Pancreas (tissue), 10 donors: ENCODE results near the gene F11. TPM values are rescaled to one million over a fixed set of nuclear protein-coding genes. Genes with fewer than 3 reads are reported as not detected.

Experiments
- ATAC-seq, 4 donors: fragments of 200-7000 bp; cut with Tn5 transposase; one replicate each; pipeline versions ENCODE4 v1.8.0 to v1.9.1; 2020; ENCODE audit warnings: mild to moderate bottlenecking in 4 of 4, moderate library complexity in 4 of 4
- DNase-seq, 6 donors: peaks; one replicate each; pipeline ENCODE4 v3.0.0-alpha.2; 2020
- FAIRE-seq: peaks from 2 replicates; lab custom pipeline; 2012; peaks lifted over from hg19 to GRCh38; lab: Jason Lieb, UNC
- H3K27ac ChIP-seq, 4 donors: fragments of 200-600 bp; sonication (generic); 1 replicate in 3 of 4; 2 replicates in 1 of 4; pipeline versions ENCODE4 v1.5.0 to v1.8.0; 2020
- H3K27me3 ChIP-seq, 4 donors: fragments of 200-600 bp; one replicate each; pipeline ENCODE4 v1.8.0; 2021
- H3K36me3 ChIP-seq, 3 donors: fragments of 200-600 bp; sonication (generic) in 1 of 3; one replicate each; pipeline versions ENCODE4 v1.5.0 to v1.8.0; 2020 to 2021
- H3K4me1 ChIP-seq, 3 donors: fragments of 200-600 bp; one replicate each; pipeline ENCODE4 v1.8.0; 2021
- H3K4me3 ChIP-seq, 4 donors: fragments of 200-600 bp; sonication (generic) in 2 of 4; one replicate each; pipeline versions ENCODE4 v1.5.0 to v1.8.0; 2020 to 2021
- H3K9me3 ChIP-seq, 4 donors: fragments of 200-600 bp; one replicate each; pipeline ENCODE4 v1.8.0; 2021
- WGBS, 2 donors: extraction: QIAGEN DNeasy Blood & Tissue Kit; methylation state at CpG; one replicate each; pipeline ENCODE4 v1.1.7; 2013; 5-methylcytosine and 5-hydroxymethylcytosine counted together
- intact Hi-C, 3 donors: fragments of 100-400 bp; cut with DNase I; formaldehyde crosslinking; loops; one replicate each; pipeline versions ENCODE4 v1.11.1 to v1.14.2; 2022
- polyA plus RNA-seq, 2 donors: library from polyadenylated mRNA; stranded (reverse); fragments of 200-250 nt; gene quantifications; one replicate each; pipeline ENCODE4 v1.2.3, GENCODE V29; 2013
- total RNA-seq, 6 donors: library from RNA; stranded (reverse); fragmentation: NEBNext Ultra II Directional in 4 of 6; extraction: Animal tissue kit (Norgen Biotek cat#: 25700) in 4 of 6; gene quantifications; one replicate each; pipeline versions ENCODE4 v1.2.1 to v1.2.4, GENCODE V29; 2021 to 2023
- TF ChIP-seq, protein P1 (sequence below), 4 donors: fragments of 200-600 bp; sonication (generic) in 3 of 4; IDR thresholded peaks; one replicate each; pipeline versions ENCODE4 v1.5.0 to v1.8.0; 2021; ENCODE audit warnings: antibody characterized with exemption in 4 of 4
- donor health status: healthy with polysubstance abuse.
- donor health status: DM: no; HTN: no; CAD: no; lungs with moderate emphysema.
- donor health status: DM: no; HTN: no; CAD: no.
- donor health status: control.
- donor health status: control.
- donor health status: Bipolar disorder and iron deficiency.
- donor health status: DM: yes; HTN: yes; CAD: no.
- donor health status: DM: no; HTN: no; CAD: no.
- donor health status: DM: no; HTN: no; CAD: no.
- donor health status: DM: yes; HTN: yes; CAD: no.

F11 gene
- total RNA-seq (10 to 100 TPM; 10.2 to 43.9 (median 25.2) TPM), polyA plus RNA-seq (10 to 100 TPM; 44.4 to 65.3 TPM)

DNA sequence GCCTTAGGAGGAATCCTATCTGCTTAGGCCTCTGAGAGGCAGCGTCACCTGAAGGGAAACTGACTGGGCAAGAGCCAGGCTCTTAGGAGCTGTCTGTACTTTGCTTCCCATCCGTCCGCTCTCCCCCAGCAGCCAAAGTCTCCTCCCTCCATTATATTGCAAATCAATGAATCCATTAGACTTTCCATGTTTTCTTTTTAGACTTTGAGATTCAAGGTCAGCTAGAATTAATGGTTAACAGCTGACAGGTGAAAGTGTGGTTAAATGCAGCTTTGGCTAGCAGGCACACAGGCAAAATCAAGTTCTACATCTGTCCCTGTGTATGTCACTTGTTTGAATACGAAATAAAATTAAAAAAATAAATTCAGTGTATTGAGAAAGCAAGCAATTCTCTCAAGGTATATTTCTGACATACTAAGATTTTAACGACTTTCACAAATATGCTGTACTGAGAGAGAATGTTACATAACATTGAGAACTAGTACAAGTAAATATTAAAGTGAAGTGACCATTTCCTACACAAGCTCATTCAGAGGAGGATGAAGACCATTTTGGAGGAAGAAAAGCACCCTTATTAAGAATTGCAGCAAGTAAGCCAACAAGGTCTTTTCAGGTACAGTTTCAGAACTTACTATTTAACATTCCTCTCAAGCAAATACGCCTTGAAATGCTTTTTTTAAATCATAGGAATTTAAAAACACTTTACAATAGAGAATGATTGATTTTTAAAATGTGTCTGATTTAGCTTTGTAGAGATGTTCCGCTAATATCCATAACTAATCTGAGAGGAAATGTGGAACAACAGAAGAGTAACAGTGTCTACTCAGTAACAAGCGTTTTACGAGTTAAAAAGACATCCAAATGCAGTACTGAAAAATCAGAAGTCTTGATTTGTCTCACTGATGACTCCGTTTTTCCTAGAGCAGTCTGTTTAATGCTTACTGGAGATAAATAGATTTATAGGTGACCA lies at the start of gene F11:
F11 (plus strand) TSS at position 507 of the 970 bp plus-strand sequence. CDS start 948 bp downstream, outside the sequence.
- H3K9me3 ChIP-seq = no peaks in the 10 kb centered on the region
- H3K4me3 ChIP-seq = peak within 1 kb of the TSS; percentile 7 to 48 (median 36)
- peaks cover 19 to 26% (median 24%) of the 10 kb centered on the region in 3 donors for H3K4me1 ChIP-seq
- DNase-seq (peak in 3 of 6 donors; percentile 19 to 41 (median 20)), FAIRE-seq (no peak), ATAC-seq (peak; percentile 57 to 73 (median 68))
- TF ChIP-seq, protein P1, sequence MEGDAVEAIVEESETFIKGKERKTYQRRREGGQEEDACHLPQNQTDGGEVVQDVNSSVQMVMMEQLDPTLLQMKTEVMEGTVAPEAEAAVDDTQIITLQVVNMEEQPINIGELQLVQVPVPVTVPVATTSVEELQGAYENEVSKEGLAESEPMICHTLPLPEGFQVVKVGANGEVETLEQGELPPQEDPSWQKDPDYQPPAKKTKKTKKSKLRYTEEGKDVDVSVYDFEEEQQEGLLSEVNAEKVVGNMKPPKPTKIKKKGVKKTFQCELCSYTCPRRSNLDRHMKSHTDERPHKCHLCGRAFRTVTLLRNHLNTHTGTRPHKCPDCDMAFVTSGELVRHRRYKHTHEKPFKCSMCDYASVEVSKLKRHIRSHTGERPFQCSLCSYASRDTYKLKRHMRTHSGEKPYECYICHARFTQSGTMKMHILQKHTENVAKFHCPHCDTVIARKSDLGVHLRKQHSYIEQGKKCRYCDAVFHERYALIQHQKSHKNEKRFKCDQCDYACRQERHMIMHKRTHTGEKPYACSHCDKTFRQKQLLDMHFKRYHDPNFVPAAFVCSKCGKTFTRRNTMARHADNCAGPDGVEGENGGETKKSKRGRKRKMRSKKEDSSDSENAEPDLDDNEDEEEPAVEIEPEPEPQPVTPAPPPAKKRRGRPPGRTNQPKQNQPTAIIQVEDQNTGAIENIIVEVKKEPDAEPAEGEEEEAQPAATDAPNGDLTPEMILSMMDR (IDR thresholded peaks at IDR 0.05) = no peak
- no peaks in the 10 kb centered on the region for H3K27me3 ChIP-seq
- 10 to 15% methylated on average over 10 of the region's 10 CpGs for WGBS, 2 donors
- intact Hi-C loops = no loop called here
- peak within 1 kb of the TSS; percentile 54 to 93 (median 79) for H3K27ac ChIP-seq
- H3K36me3 ChIP-seq = no peaks in the 10 kb centered on the region

DNA sequence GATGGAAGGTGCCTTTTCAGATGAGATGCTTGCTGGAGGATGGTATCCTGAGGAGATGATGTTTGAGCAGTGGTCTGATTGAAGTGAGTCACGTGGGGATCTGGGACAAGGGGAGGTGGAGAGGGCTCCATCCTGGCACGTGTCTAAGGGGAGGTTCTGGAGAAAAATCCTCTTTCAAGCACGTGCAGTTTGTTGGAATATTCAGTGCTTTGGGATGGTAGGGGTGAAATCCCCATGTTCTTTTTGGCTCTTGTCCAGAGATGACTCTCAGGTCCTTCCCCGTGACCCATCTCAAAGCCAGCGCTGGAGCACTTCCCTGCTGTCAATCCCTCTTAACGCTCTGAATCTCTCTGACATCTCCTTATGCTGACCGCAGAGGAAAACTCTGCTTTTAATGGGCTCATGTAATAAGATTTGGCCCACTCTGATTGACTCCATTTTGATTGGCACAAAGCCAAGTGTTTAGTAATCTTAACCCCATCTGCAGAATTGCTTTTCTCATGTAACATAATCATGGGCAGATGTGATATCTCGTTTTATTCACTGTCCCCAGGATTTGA lies 49.4 kb upstream of the F11 start:
- intact Hi-C loops = no loop called here
- ATAC-seq = no peak
- H3K36me3 ChIP-seq = no peaks in the 10 kb centered on the region
- no peak for FAIRE-seq
- H3K27me3 ChIP-seq = no peaks in the 10 kb centered on the region
- H3K4me3 ChIP-seq = no peak overlapping the region
- no peak overlapping the region for H3K27ac ChIP-seq
- no peaks in the 10 kb centered on the region for H3K9me3 ChIP-seq
- no peaks in the 10 kb centered on the region for H3K4me1 ChIP-seq
- TF ChIP-seq, protein P1 (IDR thresholded peaks at IDR 0.05) = no peak
- WGBS, 2 donors = 71 to 85% methylated on average over 8 of the region's 8 CpGs
- no peak for DNase-seq

DNA sequence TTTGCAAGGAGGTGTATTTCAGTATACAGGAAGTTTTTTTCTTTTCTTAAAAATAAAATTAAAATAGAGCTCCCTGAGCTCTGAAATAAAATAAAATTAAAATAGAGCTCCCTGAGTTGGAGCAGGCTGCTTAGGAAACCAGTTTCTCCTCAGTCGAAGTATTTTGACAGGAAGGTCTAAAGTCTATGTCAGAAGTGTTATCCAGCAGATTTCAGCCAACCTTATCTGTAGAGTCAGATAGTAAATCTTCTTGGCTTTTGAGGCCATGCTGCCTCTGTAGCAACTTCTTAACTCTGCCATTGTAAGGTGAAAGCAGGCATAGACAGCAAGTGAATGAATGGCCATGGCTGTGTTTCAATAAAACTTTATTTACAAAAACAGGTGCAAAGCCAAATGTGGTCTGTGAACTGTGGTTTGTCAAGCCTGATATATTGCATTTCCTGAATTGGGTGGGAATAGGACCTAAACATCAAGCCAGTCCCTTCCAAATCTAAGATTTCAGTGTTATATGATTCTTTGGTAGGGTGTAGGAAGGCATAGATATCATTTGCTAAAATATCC lies 48.2 kb upstream of the F11 start:
- no peak for DNase-seq
- TF ChIP-seq, protein P1 (IDR thresholded peaks at IDR 0.05) = no peak
- H3K27ac ChIP-seq = no peak overlapping the region
- no peak for ATAC-seq
- FAIRE-seq = no peak
- no peaks in the 10 kb centered on the region for H3K4me1 ChIP-seq
- no peaks in the 10 kb centered on the region for H3K27me3 ChIP-seq
- H3K4me3 ChIP-seq = no peak overlapping the region
- WGBS, 2 donors = 30 to 31% methylated on average over 1 of the region's 1 CpG
- H3K36me3 ChIP-seq = no peaks in the 10 kb centered on the region
- intact Hi-C loops = no loop called here
- no peaks in the 10 kb centered on the region for H3K9me3 ChIP-seq

DNA sequence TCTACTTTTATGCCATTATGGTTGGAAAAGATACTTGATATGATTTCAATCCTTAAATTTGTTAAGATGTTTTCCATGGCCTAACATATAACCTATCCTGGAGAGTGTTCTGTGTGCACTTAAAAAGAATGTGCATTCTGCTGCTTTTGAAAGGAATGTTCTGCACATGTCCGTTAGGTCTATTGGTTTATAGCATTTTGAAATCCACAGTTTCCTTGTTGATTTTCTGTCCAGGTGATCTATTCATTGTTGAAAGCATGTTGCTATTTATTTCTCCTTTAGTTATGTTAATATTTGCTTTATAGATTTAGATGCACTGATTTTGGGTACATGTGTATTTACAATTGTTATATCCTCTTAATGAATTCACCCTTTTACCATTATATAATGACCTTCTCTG lies 44.4 kb upstream of the F11 start:
- intact Hi-C loops = no loop called here
- H3K4me1 ChIP-seq = no peaks in the 10 kb centered on the region
- no peak overlapping the region for H3K4me3 ChIP-seq
- H3K27ac ChIP-seq = no peak overlapping the region
- no peaks in the 10 kb centered on the region for H3K9me3 ChIP-seq
- TF ChIP-seq, protein P1 (IDR thresholded peaks at IDR 0.05) = no peak
- DNase-seq (no peak), ATAC-seq (no peak), FAIRE-seq (no peak)
- WGBS, 2 donors = 78 to 90% methylated on average over 1 of the region's 1 CpG
- no peaks in the 10 kb centered on the region for H3K27me3 ChIP-seq
- H3K36me3 ChIP-seq = no peaks in the 10 kb centered on the region
